Neuronal stem cell (in vitro differentiated cells): ENCODE measurements around the gene TFRC.

ENCODE experiments used
- DNase-seq: peaks from one replicate; pipeline ENCODE4 v3.0.0-alpha.2; 2013; ENCODE audit warnings: low spot score
- H2AFZ ChIP-seq: one replicate; pipeline ENCODE4 v1.6.1; 2013; ENCODE audit warnings: mild to moderate bottlenecking, low read length, inconsistent platforms
- H2AK5ac ChIP-seq: 2 replicates; pipeline ENCODE4 v1.6.1; 2013; ENCODE audit warnings: low read depth, mild to moderate bottlenecking, inconsistent platforms, low read length, moderate library complexity, mixed read lengths
- H2BK120ac ChIP-seq: 2 replicates; pipeline ENCODE4 v1.6.1; 2013; ENCODE audit warnings: low read depth, mild to moderate bottlenecking, inconsistent platforms, low read length, moderate library complexity, mixed read lengths
- H2BK12ac ChIP-seq: one replicate; pipeline ENCODE4 v1.6.1; 2013; ENCODE audit warnings: low read length, inconsistent platforms
- H2BK15ac ChIP-seq: 2 replicates; pipeline ENCODE4 v1.6.1; 2013; ENCODE audit warnings: mild to moderate bottlenecking, low read length, inconsistent platforms, mixed read lengths
- H2BK5ac ChIP-seq: one replicate; pipeline ENCODE4 v1.6.1; 2013; ENCODE audit warnings: inconsistent platforms, mild to moderate bottlenecking, low read length, moderate library complexity
- H3K14ac ChIP-seq: one replicate; pipeline ENCODE4 v1.6.1; 2013; ENCODE audit warnings: low read length, inconsistent platforms
- H3K18ac ChIP-seq: 2 replicates; pipeline ENCODE4 v1.6.1; 2013; ENCODE audit warnings: low read length, inconsistent platforms
- H3K23ac ChIP-seq: 2 replicates; pipeline ENCODE4 v1.6.1; 2013; ENCODE audit warnings: low read depth, mild to moderate bottlenecking, mixed read lengths, low read length, inconsistent platforms; ENCODE audit not compliant: poor library complexity
- H3K27ac ChIP-seq: replicated peaks from 3 replicates; pipeline ENCODE4 v1.5.1; 2013; ENCODE audit warnings: low read length, inconsistent platforms
- H3K27me3 ChIP-seq, 3 experiments: 2 replicates each; pipeline ENCODE4 v1.6.1; 2013; ENCODE audit warnings: low read length in 3 of 3, mild to moderate bottlenecking in 2 of 3, inconsistent platforms in 1 of 3, low read depth in 1 of 3, mixed read lengths in 1 of 3, moderate library complexity in 1 of 3; ENCODE audit not compliant: control insufficient read depth in 3 of 3, insufficient read depth in 3 of 3
- H3K36me3 ChIP-seq, 2 donors: replicated peaks in 1 of 2; 2 replicates each; pipeline ENCODE4 v1.6.1; 2013; ENCODE audit warnings: low read length in 2 of 2; ENCODE audit not compliant: control insufficient read depth in 2 of 2, insufficient read depth in 2 of 2
- H3K4ac ChIP-seq: 2 replicates; pipeline ENCODE4 v1.6.1; 2013; ENCODE audit warnings: inconsistent platforms, mild to moderate bottlenecking, low read length, moderate library complexity
- H3K4me1 ChIP-seq, 2 donors: 1 replicate in 1 of 2; 2 replicates in 1 of 2; pipeline ENCODE4 v1.6.1; 2013; ENCODE audit warnings: low read length in 2 of 2, low read depth in 1 of 2; ENCODE audit not compliant: control insufficient read depth in 2 of 2, insufficient read depth in 1 of 2
- H3K4me2 ChIP-seq: one replicate; pipeline ENCODE4 v1.6.1; 2013; ENCODE audit warnings: mild to moderate bottlenecking, low read length, inconsistent platforms; ENCODE audit not compliant: insufficient read depth, poor library complexity, severe bottlenecking
- H3K4me3 ChIP-seq, 2 donors: 2 replicates each; pipeline ENCODE4 v1.5.1; 2013; ENCODE audit warnings: low read length in 2 of 2, mild to moderate bottlenecking in 2 of 2, inconsistent platforms in 1 of 2, moderate library complexity in 1 of 2
- H3K79me1 ChIP-seq: one replicate; pipeline ENCODE4 v1.6.1; 2013; ENCODE audit warnings: low read depth, mild to moderate bottlenecking, inconsistent platforms, low read length, moderate library complexity
- H3K9ac ChIP-seq: one replicate; pipeline ENCODE4 v1.6.1; 2013; ENCODE audit warnings: mild to moderate bottlenecking, low read depth, low read length, inconsistent platforms; ENCODE audit not compliant: poor library complexity
- H3K9me3 ChIP-seq, 2 donors: replicated peaks in 1 of 2; 2 replicates each; pipeline versions ENCODE3 to v1.6.1; 2013; ENCODE audit warnings: low read length in 2 of 2, mild to moderate bottlenecking in 2 of 2, inconsistent platforms in 1 of 2, low read depth in 1 of 2, mixed read lengths in 1 of 2, moderate library complexity in 1 of 2; ENCODE audit not compliant: control insufficient read depth in 2 of 2, insufficient read depth in 1 of 2
- H4K8ac ChIP-seq: one replicate; pipeline ENCODE4 v1.6.1; 2013; ENCODE audit warnings: low read depth, mild to moderate bottlenecking, inconsistent platforms, low read length, moderate library complexity
- H4K91ac ChIP-seq: one replicate; pipeline ENCODE4 v1.6.1; 2013; ENCODE audit warnings: low read length, low read depth, mild to moderate bottlenecking, inconsistent platforms; ENCODE audit not compliant: poor library complexity
- WGBS, 2 donors: extraction: QIAGEN DNeasy Blood & Tissue Kit; methylation state at CpG; one replicate each; pipeline ENCODE4 v1.1.7; 2013; ENCODE audit warnings: missing lambda C conversion rate in 2 of 2, mixed read lengths in 1 of 2; ENCODE audit not compliant: insufficient read length in 2 of 2, insufficient replicate concordance in 1 of 2; ENCODE audit errors: extremely low coverage in 2 of 2; 5-methylcytosine and 5-hydroxymethylcytosine counted together

The TFRC gene

DNA sequence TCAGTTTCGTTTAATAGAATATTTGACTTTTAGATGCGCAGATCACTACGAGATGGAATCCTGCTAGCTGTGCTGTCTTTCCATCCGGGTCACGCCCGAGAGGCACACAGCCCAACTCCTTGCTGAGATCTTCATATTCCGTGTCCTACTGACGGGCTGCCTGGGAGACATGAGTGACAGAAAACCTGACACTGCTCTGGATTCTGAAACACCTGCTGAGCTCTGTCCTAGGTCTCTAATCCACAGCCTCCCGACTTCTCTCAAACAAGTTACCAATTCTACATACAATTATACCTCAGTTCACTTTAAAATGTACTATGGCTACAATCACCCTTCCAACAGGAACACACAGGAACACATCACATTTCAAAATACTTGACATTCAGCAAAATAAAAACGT is 27.2 kb downstream of the TFRC start:
- Histone ChIP-seq H3K36me3 (peaks cover 32 to 98% of the 10 kb centered on the region in 2 donors), H3K27ac (no peak overlapping the region), H2AFZ (no peak overlapping the region), H3K14ac (no peak overlapping the region), H2BK120ac (no peak overlapping the region), H3K4me1 (no peaks in the 10 kb centered on the region), H2AK5ac (no peak overlapping the region), H3K4ac (no peak overlapping the region), H3K9me3 (peaks cover 0 to 2% of the 10 kb centered on the region in 2 donors), H2BK12ac (no peak overlapping the region), H3K9ac (no peak overlapping the region), H3K79me1 (no peaks in the 10 kb centered on the region), H3K18ac (no peak overlapping the region), H3K4me3 (no peak overlapping the region), H4K91ac (no peak overlapping the region), H3K4me2 (no peak overlapping the region), H3K23ac (no peak overlapping the region), H2BK15ac (no peak overlapping the region), H3K27me3 (no peaks in the 10 kb centered on the region), H4K8ac (no peak overlapping the region), H2BK5ac (no peak overlapping the region)
- WGBS, 2 donors = no CpG with 5 or more reads among the region's 10 CpGs
- no peak for DNase-seq

DNA sequence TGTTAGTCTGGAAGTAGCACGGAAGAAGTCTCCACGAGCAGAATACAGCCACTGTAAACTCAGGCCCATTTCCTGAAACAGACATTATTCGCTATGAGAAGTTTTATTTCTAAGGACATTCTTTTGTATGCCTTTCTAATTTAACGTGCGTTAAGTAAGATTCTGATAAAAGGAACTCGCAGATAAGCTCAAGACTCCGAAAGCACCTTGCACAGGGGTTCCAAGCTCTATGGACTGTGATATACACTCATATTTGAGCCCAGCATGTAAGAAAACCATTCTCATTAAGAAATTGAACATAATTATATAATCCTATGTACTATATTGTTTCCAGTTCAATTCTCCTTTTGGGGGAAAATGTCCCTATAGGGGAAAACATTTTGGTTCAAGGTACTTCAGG is 28.4 kb downstream of the TFRC start:
- Histone ChIP-seq H4K8ac (no peak overlapping the region), H3K14ac (no peak overlapping the region), H2BK5ac (no peak overlapping the region), H3K4ac (no peak overlapping the region), H3K27me3 (no peaks in the 10 kb centered on the region), H2BK15ac (no peak overlapping the region), H2AFZ (no peak overlapping the region), H4K91ac (no peak overlapping the region), H3K4me3 (no peak overlapping the region), H3K79me1 (no peaks in the 10 kb centered on the region), H3K23ac (no peak overlapping the region), H3K4me2 (no peak overlapping the region), H3K4me1 (no peaks in the 10 kb centered on the region), H3K36me3 (peaks cover 33 to 98% of the 10 kb centered on the region in 2 donors), H3K18ac (no peak overlapping the region), H2BK12ac (no peak overlapping the region), H3K27ac (no peak overlapping the region), H3K9ac (no peak overlapping the region), H3K9me3 (peaks cover 0 to 2% of the 10 kb centered on the region in 2 donors), H2BK120ac (no peak overlapping the region), H2AK5ac (no peak overlapping the region)
- no peak for DNase-seq
- WGBS, 2 donors = no CpG with 5 or more reads among the region's 7 CpGs

DNA sequence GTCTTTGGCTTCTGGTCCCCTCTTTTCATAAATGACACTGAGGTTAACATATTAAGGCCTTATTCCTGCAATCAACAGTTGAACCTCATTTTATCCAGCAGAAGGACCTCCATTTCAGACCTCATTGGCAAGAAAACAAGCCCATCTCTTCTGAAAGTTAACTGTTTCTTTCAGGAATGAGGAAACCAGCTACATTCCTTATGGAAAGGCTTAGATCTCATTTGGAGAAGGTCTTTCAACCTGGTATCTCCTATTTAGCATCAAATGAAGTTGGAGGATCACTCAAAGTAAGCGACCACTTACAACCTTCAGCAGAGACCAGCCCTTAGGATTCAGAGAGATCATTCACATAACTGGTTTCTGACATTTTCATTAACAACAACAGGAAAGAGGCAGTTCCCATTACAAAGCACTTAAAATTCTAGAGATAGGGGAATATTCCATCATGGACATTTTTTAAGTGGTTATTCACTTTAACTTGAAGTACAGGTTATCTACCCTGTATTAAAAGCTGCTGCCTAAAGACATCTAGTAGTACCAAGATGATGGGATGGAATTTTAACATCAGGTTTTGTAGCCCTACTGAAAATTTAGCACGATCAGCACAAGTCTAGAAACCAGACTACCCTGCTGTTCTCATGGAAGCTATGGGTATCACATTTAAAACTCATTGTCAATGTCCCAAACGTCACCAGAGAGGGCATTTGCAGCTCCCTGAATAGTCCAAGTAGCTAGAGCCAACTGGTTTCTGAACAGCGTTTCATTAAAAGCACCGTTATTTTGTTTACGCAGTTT is 30.4 kb downstream of the TFRC start:
- H2BK15ac ChIP-seq = no peak overlapping the region
- H2AFZ ChIP-seq = no peak overlapping the region
- no peak overlapping the region for H2BK5ac ChIP-seq
- peaks cover 0 to 2% of the 10 kb centered on the region in 2 donors for H3K9me3 ChIP-seq
- H3K4ac ChIP-seq = no peak overlapping the region
- H3K4me2 ChIP-seq = no peak overlapping the region
- no peak overlapping the region for H2BK12ac ChIP-seq
- no peak overlapping the region for H3K4me3 ChIP-seq
- H3K18ac ChIP-seq = no peak overlapping the region
- WGBS, 2 donors = no CpG with 5 or more reads among the region's 6 CpGs
- H3K4me1 ChIP-seq = no peaks in the 10 kb centered on the region
- H3K14ac ChIP-seq = no peak overlapping the region
- no peak overlapping the region for H3K27ac ChIP-seq
- H3K36me3 ChIP-seq = peaks cover 26 to 80% of the 10 kb centered on the region in 2 donors
- H4K8ac ChIP-seq = no peak overlapping the region
- no peaks in the 10 kb centered on the region for H3K79me1 ChIP-seq
- H3K9ac ChIP-seq = no peak overlapping the region
- no peak overlapping the region for H2BK120ac ChIP-seq
- no peak for DNase-seq
- H2AK5ac ChIP-seq = no peak overlapping the region
- H3K23ac ChIP-seq = no peak overlapping the region
- no peaks in the 10 kb centered on the region for H3K27me3 ChIP-seq
- no peak overlapping the region for H4K91ac ChIP-seq

DNA sequence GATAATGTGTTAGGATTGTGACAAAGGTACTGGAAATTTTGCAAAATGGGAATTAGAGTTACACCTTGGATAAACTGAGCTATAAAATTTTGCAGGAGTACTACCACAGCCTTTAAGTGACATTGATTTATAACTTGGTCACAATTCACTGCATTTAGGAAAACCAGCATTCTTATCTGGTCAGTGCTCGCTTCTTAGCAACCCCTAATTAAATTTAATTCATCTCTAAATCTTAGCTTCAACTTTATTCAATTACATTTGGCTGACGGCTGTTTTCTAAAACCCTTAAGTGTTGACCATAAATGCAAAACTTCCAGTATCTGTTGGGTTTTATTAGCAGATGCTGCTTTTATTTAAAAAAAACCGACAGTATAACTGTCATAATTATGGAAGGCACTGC is 31.3 kb downstream of the TFRC start:
- DNase-seq = no peak
- Histone ChIP-seq H3K36me3 (peaks cover 23 to 72% of the 10 kb centered on the region in 2 donors), H3K27ac (no peak overlapping the region)

More for the DNA sequence above, 31.3 kb downstream of the TFRC start:
- Histone ChIP-seq H2BK15ac (no peak overlapping the region), H3K27me3 (no peaks in the 10 kb centered on the region), H3K9me3 (peaks cover 0 to under 1% of the 10 kb centered on the region in 2 donors), H2BK12ac (no peak overlapping the region), H3K23ac (no peak overlapping the region), H4K8ac (no peak overlapping the region), H2AK5ac (no peak overlapping the region), H3K79me1 (no peaks in the 10 kb centered on the region), H2BK5ac (no peak overlapping the region), H2BK120ac (no peak overlapping the region), H3K4ac (no peak overlapping the region), H3K14ac (no peak overlapping the region), H4K91ac (no peak overlapping the region), H3K4me1 (no peaks in the 10 kb centered on the region), H3K18ac (no peak overlapping the region), H3K9ac (no peak overlapping the region), H3K4me3 (no peak overlapping the region), H2AFZ (no peak overlapping the region), H3K4me2 (no peak overlapping the region)
- WGBS, 2 donors = no CpG with 5 or more reads among the region's 3 CpGs
